Pulmonary artery endothelial cell (primary cell): Measurements from ENCODE around the gene LINGO1. TPM values are rescaled to one million over a fixed set of nuclear protein-coding genes. Genes with fewer than 3 reads are reported as not detected.

Experiments used
- DNase-seq: peaks from one replicate; pipeline ENCODE4 v3.0.0-alpha.2; 2011; ENCODE audit warnings: low read depth, low spot score
- total RNA-seq: library from RNA; depleted of rRNA; stranded (reverse); fragments of >200 nt; gene quantifications from 2 replicates; pipeline ENCODE4 v1.2.3, GENCODE V29; 2014

The LINGO1 gene
- total RNA-seq, 1 donor from 2014 or later: not detected

DNA sequence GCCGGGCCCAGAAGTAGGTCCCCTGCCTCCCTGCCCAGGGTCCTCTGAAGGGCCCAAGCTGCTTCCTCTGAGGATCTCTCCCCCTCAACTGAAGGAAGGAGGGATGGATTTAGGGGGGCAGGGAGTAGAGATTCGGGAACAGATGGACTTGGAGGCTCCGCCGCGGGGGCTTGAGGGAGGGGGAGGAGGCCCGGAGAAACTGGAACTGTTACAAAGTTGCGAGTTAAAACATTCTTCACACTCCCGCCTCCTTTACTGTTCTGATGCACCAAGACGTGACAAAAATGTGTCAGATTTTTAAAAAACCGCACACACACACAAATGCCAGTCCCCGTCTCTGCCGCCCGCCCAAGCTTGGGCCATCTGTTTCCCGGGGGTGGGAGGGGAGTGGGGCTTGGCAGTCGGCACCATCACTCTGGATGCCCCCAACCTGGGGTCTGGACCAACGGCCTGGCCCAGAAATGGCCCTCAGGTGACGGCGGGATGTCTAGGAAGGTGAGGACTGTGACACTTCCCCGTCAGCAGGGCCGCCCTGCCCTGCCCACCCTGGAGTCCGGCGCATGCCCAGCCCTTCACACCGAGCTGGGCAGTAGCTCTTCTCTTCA lies 25.0 kb upstream of the LINGO1 start:
- no peak for DNase-seq

- no peak for DNase-seq
Measured at GRCh38 chr15:77656294-77656693, 23.6 kb upstream of the LINGO1 start.

GRCh38 chr15:77654975-77655374 lies 22.3 kb upstream of the LINGO1 start:
- DNase-seq: no peak

GRCh38 chr15:77653832-77654480 lies 21.2 kb upstream of the LINGO1 start:
- no peak for DNase-seq

DNA sequence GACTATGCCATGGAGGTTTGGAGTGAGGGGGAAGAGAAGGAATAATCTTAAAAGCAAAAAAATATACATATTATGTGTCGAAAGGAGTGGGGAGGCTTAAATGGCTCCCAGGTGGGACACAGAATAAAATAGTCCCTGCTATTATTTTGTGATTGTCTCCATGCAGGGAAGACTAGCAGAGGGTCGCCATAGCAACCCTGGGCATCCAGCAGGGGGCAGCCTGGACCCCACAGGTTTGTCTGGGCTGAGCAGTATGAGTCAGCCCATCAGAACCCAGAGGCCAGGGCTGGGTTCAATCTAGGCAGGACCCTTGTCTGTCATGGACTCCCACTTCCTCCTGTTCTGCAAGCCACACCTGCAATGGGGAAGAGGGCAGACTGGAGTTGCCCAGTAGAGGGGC lies 17.6 kb upstream of the LINGO1 start:
- DNase-seq: no peak

GRCh38 chr15:77649610-77650009 lies 16.9 kb upstream of the LINGO1 start:
- DNase-seq: no peak

DNA sequence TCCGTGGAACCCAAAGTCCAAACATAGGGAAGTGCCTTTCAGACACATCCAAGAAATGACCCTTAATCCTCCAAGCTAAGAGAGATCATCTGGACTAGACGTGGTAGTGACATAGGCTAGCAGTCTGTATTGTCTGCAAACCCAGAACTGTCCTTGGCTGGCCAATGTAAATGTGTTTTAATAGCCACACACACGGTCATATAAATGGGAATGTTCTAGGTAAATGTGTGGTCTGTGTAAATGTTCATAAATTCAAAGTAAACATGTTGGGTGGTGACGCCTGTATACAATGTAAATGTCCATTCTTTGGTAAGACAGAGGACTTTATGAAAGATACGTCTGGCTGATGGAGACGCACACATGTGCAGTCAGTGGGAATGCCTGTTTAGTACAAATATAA lies 16.3 kb upstream of the LINGO1 start:
- DNase-seq: no peak

DNA sequence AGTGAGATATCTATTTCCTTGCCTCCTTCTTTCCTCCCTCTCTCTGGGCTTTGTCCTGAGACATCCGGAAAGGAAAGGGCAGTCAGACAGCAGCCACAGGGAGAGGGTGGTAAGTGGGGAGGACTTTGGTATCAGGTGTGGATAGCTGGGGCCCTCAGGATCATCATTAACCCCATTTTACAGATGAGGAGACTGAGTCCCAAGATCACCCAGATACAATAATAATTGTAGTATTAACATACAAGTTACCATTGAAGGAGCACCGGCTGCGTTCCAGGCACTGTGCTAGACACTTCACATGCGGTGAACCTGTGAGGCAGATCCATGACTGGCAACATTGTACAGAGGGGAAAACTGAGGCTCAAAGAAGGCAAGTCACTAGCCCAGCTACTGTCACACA lies 15.2 kb upstream of the LINGO1 start:
- DNase-seq: no peak

GRCh38 chr15:77646104-77646694 lies 13.5 kb upstream of the LINGO1 start:
- no peak for DNase-seq

DNA sequence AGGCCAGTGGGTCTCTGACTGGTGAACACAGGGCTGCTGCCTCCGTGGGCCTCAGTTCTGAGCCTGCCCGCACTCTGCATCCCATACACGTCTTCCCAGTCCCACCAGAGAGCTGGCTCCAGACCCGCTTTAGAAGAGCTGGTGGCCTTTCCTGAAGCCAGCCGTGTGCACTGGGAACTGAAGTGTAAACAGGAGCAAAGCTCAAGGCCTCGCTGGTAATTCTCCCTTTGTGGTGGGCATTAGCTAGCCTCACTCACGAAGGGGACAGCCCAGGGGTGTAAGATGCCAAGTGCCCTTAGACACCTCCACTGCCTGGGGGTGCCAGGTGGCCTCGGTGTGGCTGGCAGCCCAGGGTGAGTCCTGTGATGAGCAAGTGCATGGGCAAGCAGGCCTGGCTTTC lies 12.9 kb upstream of the LINGO1 start:
- no peak for DNase-seq

DNA sequence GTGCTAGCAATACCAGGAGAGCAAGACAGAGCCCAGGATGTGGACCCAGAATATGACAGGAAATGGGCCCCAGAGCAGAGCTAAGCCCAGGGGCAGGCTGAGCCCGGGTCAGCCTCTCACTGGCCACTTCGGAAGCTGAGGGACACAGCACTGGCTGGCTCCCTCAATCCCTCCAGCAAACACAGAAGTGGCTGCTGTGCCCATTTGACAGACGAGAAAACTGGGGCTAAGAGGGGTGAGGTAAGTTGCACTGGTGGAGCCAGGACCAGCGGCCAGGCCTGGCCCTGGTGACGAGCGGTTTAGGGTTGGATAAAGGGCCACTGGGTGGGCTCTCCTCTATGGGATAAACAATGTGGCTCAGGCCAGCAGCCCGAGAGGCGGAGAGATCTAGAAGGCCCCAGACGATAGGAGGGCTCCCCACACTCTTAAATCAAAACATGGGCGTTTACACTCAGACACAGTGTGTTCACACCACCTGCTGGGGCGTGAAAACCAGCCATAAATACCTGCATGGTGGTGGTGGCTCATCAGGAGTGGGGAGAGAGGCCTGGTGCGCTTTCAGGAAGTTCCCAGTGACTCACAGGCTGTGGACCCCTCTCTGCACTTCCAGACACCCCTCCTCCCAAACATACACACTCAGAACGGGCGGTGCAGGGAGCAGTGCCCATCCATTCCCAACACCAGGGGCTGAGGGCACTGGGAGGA lies 12.0 kb upstream of the LINGO1 start:
- DNase-seq: no peak

- DNase-seq: no peak
Measured at GRCh38 chr15:77643764-77644163, 11.1 kb upstream of the LINGO1 start.

DNA sequence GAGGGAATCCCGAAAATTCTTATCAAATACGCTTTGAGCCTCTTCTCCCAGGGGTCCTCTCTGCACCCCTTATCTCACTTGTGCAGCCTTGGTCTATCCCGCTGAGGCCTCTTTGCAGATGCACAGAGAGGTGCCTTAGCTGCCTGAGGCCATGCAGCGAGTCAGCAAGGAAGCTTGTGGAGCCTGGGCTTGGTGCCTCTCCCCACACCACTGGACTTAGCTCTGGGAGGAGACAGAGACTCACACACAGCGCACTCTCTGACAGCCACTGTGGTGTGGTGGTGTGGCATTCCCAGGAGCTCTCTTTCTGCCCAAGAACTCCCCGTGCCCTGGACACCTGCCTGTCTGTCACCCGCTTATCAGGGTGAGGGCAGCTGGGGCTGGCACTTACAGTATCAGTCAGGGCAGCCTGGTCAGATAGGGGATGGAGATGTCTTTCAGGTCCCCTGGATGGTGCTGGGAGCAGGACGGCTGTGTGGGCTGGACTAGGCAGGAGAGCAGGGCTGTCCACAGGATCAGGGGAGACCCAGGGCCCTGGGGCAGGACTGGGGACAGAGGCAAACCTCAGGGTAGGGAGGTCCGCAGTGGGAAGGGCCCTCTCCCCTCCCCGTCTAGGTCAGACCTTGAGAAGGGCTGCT lies 10.2 kb upstream of the LINGO1 start:
- DNase-seq: no peak

- no peak for DNase-seq
Measured at GRCh38 chr15:77641999-77642398, 9.3 kb upstream of the LINGO1 start.

DNA sequence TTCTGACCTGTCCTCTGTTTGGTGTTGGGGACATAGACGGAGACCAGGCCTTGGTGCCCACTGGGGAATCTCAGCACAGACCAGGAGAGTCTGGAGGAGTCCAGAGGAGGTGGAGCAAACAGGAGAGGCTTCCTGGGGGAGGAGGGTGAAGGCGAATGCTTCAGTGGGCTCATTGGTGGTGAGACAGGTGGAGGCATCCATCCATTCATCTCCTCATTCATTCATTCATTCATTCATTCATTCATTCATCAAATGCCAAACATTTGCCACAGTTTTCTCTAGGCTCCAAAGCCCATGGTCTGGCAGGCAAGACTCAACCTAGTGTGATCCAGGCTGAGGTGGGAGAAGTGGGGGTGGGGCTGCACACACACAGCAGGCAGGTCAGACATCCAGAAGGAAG lies 7.9 kb upstream of the LINGO1 start:
- no peak for DNase-seq

DNA sequence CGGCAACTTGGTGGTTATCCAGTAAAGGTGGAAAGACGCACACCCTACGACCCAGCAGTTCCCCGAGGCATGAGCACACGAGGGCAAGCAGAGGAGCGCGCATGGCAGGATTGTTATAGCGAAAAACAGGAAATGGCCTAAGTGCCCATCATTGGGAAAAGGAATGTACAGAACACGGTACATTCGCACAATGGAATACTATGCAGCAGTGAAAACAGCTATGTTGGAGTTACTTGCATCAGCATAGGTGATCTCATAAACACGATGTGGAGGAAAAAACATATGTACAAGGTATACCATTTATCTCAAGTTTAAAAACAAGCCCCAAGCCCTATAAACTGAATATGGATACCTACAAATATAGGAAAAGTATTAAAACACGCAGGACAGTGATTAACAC lies 6.7 kb upstream of the LINGO1 start:
- no peak for DNase-seq

DNA sequence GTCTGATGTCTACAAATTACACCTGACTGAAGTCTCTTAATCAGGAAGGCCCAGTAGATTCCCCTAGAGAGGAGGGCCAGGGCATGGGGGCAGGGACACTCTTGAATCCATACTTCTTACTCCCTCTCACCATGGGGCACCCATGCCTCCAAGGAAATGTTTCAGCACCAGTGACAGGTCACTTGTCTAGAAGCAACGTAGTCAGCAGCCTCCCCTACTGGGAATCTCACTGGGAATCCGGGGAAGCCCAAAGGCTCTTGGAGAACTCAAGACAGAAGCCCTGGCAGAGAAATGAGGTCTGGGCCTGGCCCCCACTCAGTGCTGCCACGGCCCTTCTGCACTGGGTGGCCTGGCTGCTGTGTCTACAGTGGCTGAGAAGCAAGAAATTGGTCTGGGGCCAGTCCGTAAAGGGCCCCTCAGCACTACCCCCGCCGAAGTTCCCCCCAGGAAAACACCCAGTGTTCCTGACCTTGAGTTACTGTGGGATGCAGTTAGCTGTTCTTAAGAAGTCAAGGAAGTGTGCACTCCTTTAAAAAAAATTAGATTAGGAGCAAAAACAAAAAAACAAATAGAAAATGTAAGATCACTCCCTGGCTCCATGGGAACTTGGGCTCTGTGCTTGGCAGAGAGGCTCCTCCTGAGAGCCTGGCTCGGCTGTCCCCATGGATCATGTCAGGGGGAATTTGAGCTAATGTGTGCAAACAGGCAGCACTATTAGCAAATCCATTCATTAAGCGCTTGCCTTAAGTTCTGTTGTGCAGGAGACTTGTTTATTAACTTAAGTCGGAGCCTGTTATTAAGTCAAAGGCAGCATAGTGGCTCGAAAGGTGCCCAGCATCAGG lies 5.4 kb upstream of the LINGO1 start:
- DNase-seq: no peak

DNA sequence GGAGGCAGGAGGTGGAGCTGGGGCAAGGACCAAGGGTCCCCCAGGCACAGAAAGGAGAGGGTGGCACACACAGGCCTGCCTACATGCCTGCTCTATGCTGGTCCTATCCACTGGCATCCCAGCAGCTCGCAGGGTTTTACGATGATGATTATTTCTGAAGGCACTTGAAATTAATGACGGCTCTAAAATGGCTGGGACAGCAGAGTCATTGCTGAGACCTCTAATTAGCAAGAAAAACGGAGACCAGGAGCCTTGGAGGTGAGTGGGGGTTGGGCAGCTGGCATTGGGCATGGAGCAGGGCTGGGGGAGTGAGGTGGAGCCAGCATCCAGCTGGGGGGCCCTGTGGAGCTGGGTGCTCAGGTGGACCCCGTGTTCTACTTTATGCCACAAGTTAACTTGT lies 3.5 kb upstream of the LINGO1 start:
- DNase-seq: no peak

DNA sequence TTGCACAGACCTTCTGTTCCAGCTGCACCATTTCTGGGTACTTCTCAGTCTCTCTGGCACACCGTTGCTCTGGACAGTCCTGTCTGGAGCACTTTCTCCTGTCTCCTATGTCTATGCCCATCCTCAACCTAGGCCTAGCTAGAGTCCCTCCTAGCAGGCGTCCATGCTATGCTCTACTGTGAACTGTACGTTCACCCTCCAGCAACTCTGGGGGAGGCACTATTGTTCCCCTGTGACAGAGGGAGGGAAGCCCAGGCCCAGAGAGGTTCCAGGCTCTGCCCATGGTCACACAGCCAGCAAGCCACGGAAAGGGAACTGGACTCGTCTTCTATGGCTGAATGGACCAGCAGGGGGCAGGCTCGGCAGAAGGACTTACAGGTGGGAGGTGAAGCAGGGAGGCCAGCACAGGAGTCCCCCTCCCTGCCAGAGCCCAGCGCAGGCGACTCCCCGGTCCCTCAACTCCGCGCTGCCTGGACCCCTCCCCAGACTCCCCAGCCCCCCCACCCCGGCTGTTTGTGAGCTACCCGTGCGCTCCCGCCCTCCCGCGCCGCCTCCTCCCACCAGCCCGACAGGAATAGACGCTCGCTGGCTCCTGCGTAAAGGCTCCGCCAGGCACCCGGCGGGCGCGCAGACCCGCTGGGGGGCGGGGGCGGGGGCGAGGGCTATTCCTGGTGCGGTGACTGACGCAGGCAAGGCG lies 1.7 kb upstream of the LINGO1 start:
- peak; percentile 13 for DNase-seq

DNA sequence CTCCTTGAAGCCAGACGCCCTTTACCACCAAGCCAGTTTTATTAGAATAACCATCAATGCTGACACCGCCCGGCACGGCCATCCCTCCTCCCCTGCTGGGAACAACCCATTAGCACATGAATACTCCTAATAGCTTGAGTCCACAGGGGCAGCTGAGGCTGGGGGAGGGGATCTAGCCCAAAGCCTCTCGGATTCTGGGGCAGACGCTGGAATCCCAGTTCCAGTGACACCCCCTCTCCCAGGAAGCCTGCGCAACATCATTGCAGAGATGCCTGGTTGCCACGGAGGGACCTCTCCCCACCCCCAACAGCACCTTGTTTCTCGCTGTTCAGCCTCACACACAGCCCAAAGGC lies 1.2 kb upstream of the LINGO1 start:
- DNase-seq: no peak
